Activated B cell treated with CpG ODN at 0.5 μM for 24 hours (primary cell): ENCODE data around the gene ZNF366. TPM values are rescaled to one million over a fixed set of nuclear protein-coding genes. Genes with fewer than 3 reads are reported as not detected.
"Not testable (repeated sequence)": the region's sequence is repeated elsewhere in the genome, so short reads cannot be mapped to it uniquely, and the experiment has no call there.

Experiments
- ATAC-seq: fragments of 200-7000 bp; cut with Tn5 transposase; one replicate; pipeline ENCODE4 v1.10.0; 2021; ENCODE audit warnings: low read depth, mild to moderate bottlenecking, moderate library complexity
- CTCF ChIA-PET: fragments of 350-600 bp; sonication (Branson Sonifier 250); formaldehyde crosslinking; loops from one replicate; lab custom pipeline; 2021; ENCODE audit warnings: antibody characterized with exemption; lab: Charles Lee
- POLR2A ChIA-PET: fragments of 350-600 bp; sonication (Branson Sonifier 250); formaldehyde crosslinking; loops from one replicate; lab custom pipeline; 2021; ENCODE audit warnings: antibody characterized with exemption; lab: Charles Lee
- DNase-seq: peaks from one replicate; pipeline ENCODE4 v3.0.0; 2022
- H3K27ac Mint-ChIP-seq: one replicate; pipeline ENCODE4 v1.8.0; 2020; ENCODE audit warnings: mixed read lengths
- H3K27me3 Mint-ChIP-seq: one replicate; pipeline ENCODE4 v1.8.0; 2021; ENCODE audit warnings: mixed read lengths
- H3K36me3 Mint-ChIP-seq: one replicate; pipeline ENCODE4 v1.8.0; 2021; ENCODE audit warnings: low read depth, mixed read lengths
- H3K4me1 Mint-ChIP-seq: one replicate; pipeline ENCODE4 v1.8.0; 2021; ENCODE audit warnings: mixed read lengths
- H3K4me3 Mint-ChIP-seq: one replicate; pipeline ENCODE4 v1.8.0; 2020; ENCODE audit warnings: mild to moderate bottlenecking, mixed read lengths
- H3K9me3 Mint-ChIP-seq: one replicate; pipeline ENCODE4 v1.8.0; 2020; ENCODE audit warnings: mixed read lengths
- CTCF ChIP-seq: fragments of 200-600 bp; IDR thresholded peaks from one replicate; pipeline ENCODE4 v1.8.0; 2022; ENCODE audit warnings: antibody characterized with exemption, mild to moderate bottlenecking
- intact Hi-C: fragments of 100-400 bp; cut with micrococcal nuclease; formaldehyde crosslinking; loops from one replicate; pipeline ENCODE4 v1.15.1; 2024
- total RNA-seq: library from RNA; stranded (reverse); gene quantifications from 2 replicates; pipeline ENCODE4 v1.2.3, GENCODE V29; 2022

The ZNF366 gene
- total RNA-seq, 1 donor from 2014 or later, result not detected

GRCh38 chr5:72407078-72407477 lies 100.1 kb downstream of the ZNF366 start:
- no peak for TF ChIP-seq CTCF
- ChIA-PET CTCF (no interaction called here), POLR2A (no interaction called here)
- ATAC-seq (no peak), DNase-seq (no peak)
- Mint-ChIP-seq H3K27ac (no peak overlapping the region), H3K36me3 (no peaks in the 10 kb centered on the region), H3K4me1 (no peaks in the 10 kb centered on the region), H3K27me3 (peaks cover 10% of the 10 kb centered on the region), H3K4me3 (no peak overlapping the region), H3K9me3 (peaks cover 8% of the 10 kb centered on the region)
- intact Hi-C loops, result no loop called here

- intact Hi-C loops, CTCF ChIA-PET, H3K4me3 Mint-ChIP-seq, POLR2A ChIA-PET, H3K4me1 Mint-ChIP-seq, H3K27ac Mint-ChIP-seq, H3K36me3 Mint-ChIP-seq, DNase-seq, ATAC-seq: not testable (repeated sequence)
- Mint-ChIP-seq H3K27me3 (peaks cover 14% of the 10 kb centered on the region), H3K9me3 (peaks cover 17% of the 10 kb centered on the region)
These were observed 102.4 kb downstream of the ZNF366 start for GRCh38 chr5:72404771-72405170.

- Mint-ChIP-seq H3K27ac (no peak overlapping the region), H3K36me3 (no peaks in the 10 kb centered on the region), H3K4me1 (peaks cover 3% of the 10 kb centered on the region), H3K4me3 (no peak overlapping the region), H3K27me3 (peaks cover 15% of the 10 kb centered on the region), H3K9me3 (peaks cover 17% of the 10 kb centered on the region)
- TF ChIP-seq CTCF, result no peak
- ChIA-PET POLR2A (no interaction called here), CTCF (interaction anchor here (0.8 to 1.8 kb wide), 2 partner anchors 121 to 442 kb away, joined by 3 to 8 read pairs; no protein-coding TSS in a partner anchor)
- intact Hi-C loops, result loop anchor here (1.0 kb wide), 1 partner anchor 121 kb away; no protein-coding TSS in a partner anchor
- ATAC-seq, result no peak
- no peak for DNase-seq
These were observed 104.1 kb downstream of the ZNF366 start for GRCh38 chr5:72402959-72403628.

- ChIA-PET CTCF (interaction anchor here (0.8 to 1.8 kb wide), 2 partner anchors 122 to 442 kb away, joined by 3 to 8 read pairs; no protein-coding TSS in a partner anchor), POLR2A (no interaction called here)
These were observed 104.8 kb downstream of the ZNF366 start for GRCh38 chr5:72402381-72402890.

GRCh38 chr5:72400950-72401349 lies 106.3 kb downstream of the ZNF366 start:
- no peak for ATAC-seq
- H3K36me3 Mint-ChIP-seq, result no peaks in the 10 kb centered on the region
- H3K9me3 Mint-ChIP-seq, result peaks cover 17% of the 10 kb centered on the region
- DNase-seq, result no peak
- POLR2A ChIA-PET, result no interaction called here
- CTCF ChIA-PET, result no interaction called here
- H3K4me1 Mint-ChIP-seq, result peaks cover 3% of the 10 kb centered on the region
- peaks cover 25% of the 10 kb centered on the region for H3K27me3 Mint-ChIP-seq
- no peak for TF ChIP-seq CTCF
- intact Hi-C loops, result no loop called here
- H3K27ac Mint-ChIP-seq, result no peak overlapping the region
- H3K4me3 Mint-ChIP-seq, result no peak overlapping the region

More at GRCh38 chr5:72402381-72402890, 104.8 kb downstream of the ZNF366 start:
- H3K4me1 Mint-ChIP-seq, result peaks cover 3% of the 10 kb centered on the region
- ATAC-seq (no peak), DNase-seq (no peak)
- TF ChIP-seq CTCF, result no peak
- H3K27me3 Mint-ChIP-seq, result peaks cover 19% of the 10 kb centered on the region
- H3K27ac Mint-ChIP-seq, result no peak overlapping the region
- peaks cover 17% of the 10 kb centered on the region for H3K9me3 Mint-ChIP-seq
- H3K4me3 Mint-ChIP-seq, result no peak overlapping the region
- intact Hi-C loops, result no loop called here
- no peaks in the 10 kb centered on the region for H3K36me3 Mint-ChIP-seq
